Activated CD4-positive, alpha-beta T cell treated with anti-CD3 and anti-CD28 coated beads, Interleukin-2, Interleukin-4, amounts not matched to agents 100 ng/mL and 50 ng/mL, durations not matched to agents 16 hours and 8 hours (primary cell): ENCODE data around the gene ACER3.
A peak's percentile ranks its signal among the peaks of the same experiment; 100 is the strongest.

Source experiments
- DNase-seq: peaks from one replicate; pipeline ENCODE4 v3.0.0-alpha.2; 2020; ENCODE audit warnings: low spot score

Gene ACER3

GRCh38 chr11:76995081-76995576 is 134.4 kb downstream of the ACER3 start:
- no peak for DNase-seq

GRCh38 chr11:76997512-76997911 is 136.8 kb downstream of the ACER3 start:
- no peak for DNase-seq

- no peak for DNase-seq
Measured at GRCh38 chr11:76999597-76999996, 138.9 kb downstream of the ACER3 start.

- no peak for DNase-seq
Measured at GRCh38 chr11:77001613-77002012, 140.9 kb downstream of the ACER3 start.

GRCh38 chr11:77002776-77003175 is 142.1 kb downstream of the ACER3 start:
- no peak for DNase-seq

GRCh38 chr11:77003963-77004362 is 143.2 kb downstream of the ACER3 start:
- DNase-seq, result no peak

GRCh38 chr11:77009533-77010160 is 148.9 kb downstream of the ACER3 start:
- no peak for DNase-seq

- no peak for DNase-seq
Measured at GRCh38 chr11:77014669-77015068, 154.0 kb downstream of the ACER3 start.

- DNase-seq, result peak; percentile 24
Measured at GRCh38 chr11:77018396-77018924, 157.7 kb downstream of the ACER3 start.

GRCh38 chr11:77019976-77020595 is 159.4 kb downstream of the ACER3 start:
- DNase-seq, result no peak

- no peak for DNase-seq
Measured at GRCh38 chr11:77020734-77021133, 160.0 kb downstream of the ACER3 start.

- DNase-seq, result no peak
Measured at GRCh38 chr11:77024745-77025144, 164.0 kb downstream of the ACER3 start.

GRCh38 chr11:77026221-77026620 is 165.5 kb downstream of the ACER3 start:
- no peak for DNase-seq

- DNase-seq, result no peak
Measured at GRCh38 chr11:77026743-77027142, 166.0 kb downstream of the ACER3 start.

- DNase-seq, result no peak
Measured at GRCh38 chr11:77027275-77027674, 166.6 kb downstream of the ACER3 start.

- DNase-seq, result no peak
Measured at GRCh38 chr11:77029829-77030228, 169.1 kb downstream of the ACER3 start.

GRCh38 chr11:77030834-77031414 is 170.2 kb downstream of the ACER3 start:
- no peak for DNase-seq

- DNase-seq, result no peak
Measured at GRCh38 chr11:77031599-77031998, 170.9 kb downstream of the ACER3 start.

GRCh38 chr11:77035039-77035438 is 174.3 kb downstream of the ACER3 start:
- DNase-seq, result no peak

GRCh38 chr11:77035580-77035979 is 174.9 kb downstream of the ACER3 start:
- DNase-seq, result no peak

- no peak for DNase-seq
Measured at GRCh38 chr11:77036398-77036797, 175.7 kb downstream of the ACER3 start.

GRCh38 chr11:77037057-77037456 is 176.3 kb downstream of the ACER3 start:
- no peak for DNase-seq
